ENCODE results near the gene PCDHB9. TPM values are rescaled to one million over a fixed set of nuclear protein-coding genes. Genes with fewer than 3 reads are reported as not detected.
"Not testable (repeated sequence)": the region's sequence is repeated elsewhere in the genome, so short reads cannot be mapped to it uniquely, and the experiment has no call there.

PCDHB9 gene
- total RNA-seq, 1 donor = under 0.01 TPM

GRCh38 chr5:141172381-141173204, 14.4 kb upstream of the PCDHB9 start, which contains the start of gene PCDHB7:
TSS of gene PCDHB7 (plus strand) at chr5:141172644. CDS start at chr5:141172836, 192 bp downstream.
- DNase-seq (ENCODE audit: low read depth) = peak; percentile 10
- TF ChIP-seq, protein P1, sequence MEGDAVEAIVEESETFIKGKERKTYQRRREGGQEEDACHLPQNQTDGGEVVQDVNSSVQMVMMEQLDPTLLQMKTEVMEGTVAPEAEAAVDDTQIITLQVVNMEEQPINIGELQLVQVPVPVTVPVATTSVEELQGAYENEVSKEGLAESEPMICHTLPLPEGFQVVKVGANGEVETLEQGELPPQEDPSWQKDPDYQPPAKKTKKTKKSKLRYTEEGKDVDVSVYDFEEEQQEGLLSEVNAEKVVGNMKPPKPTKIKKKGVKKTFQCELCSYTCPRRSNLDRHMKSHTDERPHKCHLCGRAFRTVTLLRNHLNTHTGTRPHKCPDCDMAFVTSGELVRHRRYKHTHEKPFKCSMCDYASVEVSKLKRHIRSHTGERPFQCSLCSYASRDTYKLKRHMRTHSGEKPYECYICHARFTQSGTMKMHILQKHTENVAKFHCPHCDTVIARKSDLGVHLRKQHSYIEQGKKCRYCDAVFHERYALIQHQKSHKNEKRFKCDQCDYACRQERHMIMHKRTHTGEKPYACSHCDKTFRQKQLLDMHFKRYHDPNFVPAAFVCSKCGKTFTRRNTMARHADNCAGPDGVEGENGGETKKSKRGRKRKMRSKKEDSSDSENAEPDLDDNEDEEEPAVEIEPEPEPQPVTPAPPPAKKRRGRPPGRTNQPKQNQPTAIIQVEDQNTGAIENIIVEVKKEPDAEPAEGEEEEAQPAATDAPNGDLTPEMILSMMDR (IDR thresholded peaks at IDR 0.05; ENCODE audit: insufficient read depth, low read depth, low read length) = peak; percentile 52
- no peak within 1 kb of the TSS for H3K4me3 ChIP-seq (ENCODE audit: low read depth, low read length)

- not testable (repeated sequence) for DNase-seq (ENCODE audit: low read depth); H3K4me3 ChIP-seq (ENCODE audit: low read depth, low read length)
Observed at GRCh38 chr5:141174291-141175104, 12.5 kb upstream of the PCDHB9 start.

DNA sequence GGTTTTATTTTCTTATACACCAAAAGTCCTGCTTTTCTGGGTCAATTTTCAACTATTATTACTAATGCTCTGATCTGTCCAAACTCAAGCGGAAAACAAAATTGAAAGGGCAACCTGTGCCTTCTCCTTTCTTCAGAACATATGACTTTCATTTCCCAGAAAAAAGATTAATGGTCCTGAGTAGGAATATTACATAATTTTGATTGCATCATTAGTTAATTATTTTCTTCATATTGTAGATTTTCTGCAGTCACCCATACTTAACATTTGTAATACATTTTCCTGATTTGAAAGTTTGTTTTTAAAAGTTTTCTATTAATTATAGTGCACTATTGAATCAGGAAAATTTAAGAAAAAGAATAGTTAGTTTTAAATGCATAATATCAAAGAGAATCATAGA, 11.0 kb upstream of the PCDHB9 start:
- DNase-seq (ENCODE audit: low read depth) = no peak
- no peak overlapping the region for H3K4me3 ChIP-seq (ENCODE audit: low read depth, low read length)
- TF ChIP-seq, protein P1 (IDR thresholded peaks at IDR 0.05; ENCODE audit: insufficient read depth, low read depth, low read length) = no peak

DNA sequence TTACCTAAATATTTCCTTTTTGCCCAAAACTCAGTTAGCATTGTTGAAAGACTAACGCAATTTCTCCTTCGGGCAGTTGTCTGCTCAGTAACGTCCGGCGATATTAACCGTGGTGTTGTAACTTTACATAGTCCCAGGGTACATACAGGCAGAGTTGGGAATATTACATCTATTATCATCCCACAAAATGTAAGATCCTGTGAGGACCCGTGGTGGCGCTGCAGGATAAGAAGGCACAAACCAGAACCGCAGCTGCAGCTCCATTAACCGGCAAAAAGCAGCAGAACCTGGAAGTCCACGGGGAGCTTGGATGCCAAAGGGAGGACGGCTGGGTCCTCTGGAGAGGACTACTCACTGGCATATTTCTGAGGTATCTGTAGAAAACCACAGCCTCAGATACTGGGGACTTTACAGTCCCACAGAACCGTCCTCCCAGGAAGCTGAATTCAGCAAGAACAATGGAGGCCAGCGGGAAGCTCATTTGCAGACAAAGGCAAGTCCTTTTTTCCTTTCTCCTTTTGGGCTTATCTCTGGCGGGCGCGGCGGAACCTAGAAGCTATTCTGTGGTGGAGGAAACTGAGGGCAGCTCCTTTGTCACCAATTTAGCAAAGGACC, 9.3 kb upstream of the PCDHB9 start, which contains the start of gene PCDHB8:
TSS of gene PCDHB8 (plus strand) at position 214 of the 615 bp plus-strand sequence. CDS start at position 459, 245 bp downstream.
- H3K4me3 ChIP-seq (ENCODE audit: low read depth, low read length); DNase-seq (ENCODE audit: low read depth): not testable (repeated sequence)

DNA sequence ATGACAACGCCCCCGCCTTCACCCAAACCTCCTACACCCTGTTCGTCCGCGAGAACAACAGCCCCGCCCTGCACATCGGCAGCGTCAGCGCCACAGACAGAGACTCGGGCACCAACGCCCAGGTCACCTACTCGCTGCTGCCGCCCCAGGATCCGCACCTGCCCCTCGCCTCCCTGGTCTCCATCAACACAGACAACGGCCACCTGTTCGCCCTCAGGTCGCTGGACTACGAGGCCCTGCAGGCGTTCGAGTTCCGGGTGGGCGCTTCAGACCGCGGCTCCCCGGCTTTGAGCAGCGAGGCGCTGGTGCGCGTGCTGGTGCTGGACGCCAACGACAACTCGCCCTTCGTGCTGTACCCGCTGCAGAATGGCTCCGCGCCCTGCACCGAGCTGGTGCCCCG, 7.6 kb upstream of the PCDHB9 start:
- not testable (repeated sequence) for DNase-seq (ENCODE audit: low read depth); H3K4me3 ChIP-seq (ENCODE audit: low read depth, low read length)

- H3K4me3 ChIP-seq (ENCODE audit: low read depth, low read length); DNase-seq (ENCODE audit: low read depth): not testable (repeated sequence)
Observed at GRCh38 chr5:141179876-141180275, 7.1 kb upstream of the PCDHB9 start.

DNA sequence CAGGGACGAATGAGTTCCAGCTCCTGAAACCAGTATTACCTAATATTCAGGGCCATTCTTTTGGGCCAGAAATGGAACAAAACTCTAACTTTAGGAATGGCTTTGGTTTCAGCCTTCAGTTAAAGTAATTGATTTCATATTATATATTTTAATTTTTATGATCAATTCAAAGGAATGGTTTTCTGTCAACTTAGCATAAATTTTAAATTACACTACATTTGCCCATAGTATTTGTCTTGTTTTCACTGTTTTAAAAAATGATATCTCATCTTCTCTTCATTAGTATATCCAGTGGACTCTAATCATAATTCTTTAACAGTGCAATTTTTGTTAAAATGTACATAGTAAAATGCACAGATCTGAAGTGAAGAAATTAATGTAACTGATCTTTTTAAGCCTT, 6.6 kb upstream of the PCDHB9 start:
- TF ChIP-seq, protein P1 (IDR thresholded peaks at IDR 0.05; ENCODE audit: insufficient read depth, low read depth, low read length) = no peak
- DNase-seq (ENCODE audit: low read depth) = no peak
- no peak overlapping the region for H3K4me3 ChIP-seq (ENCODE audit: low read depth, low read length)

DNA sequence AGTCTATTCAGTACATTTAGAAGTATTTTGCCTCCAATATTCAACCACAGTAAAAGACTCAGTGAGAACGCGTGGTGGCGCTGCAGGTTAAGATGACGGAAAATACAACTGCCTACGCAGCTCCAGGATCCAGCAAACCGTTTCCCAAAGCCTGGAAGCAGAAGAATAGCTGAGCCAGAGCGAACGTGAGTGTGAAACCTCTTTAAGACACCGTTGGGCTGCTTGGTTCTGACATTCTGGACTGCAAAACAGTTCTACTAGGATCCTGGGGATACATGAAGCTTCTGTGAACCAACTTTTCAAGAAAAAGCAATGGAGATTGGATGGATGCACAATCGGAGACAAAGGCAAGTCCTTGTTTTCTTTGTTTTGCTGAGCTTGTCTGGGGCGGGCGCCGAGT, 4.7 kb upstream of the PCDHB9 start, which contains the start of gene PCDHB16:
TSS of gene PCDHB16 (plus strand) at position 140 of the 400 bp plus-strand sequence. CDS start at position 313, 173 bp downstream.
- DNase-seq (ENCODE audit: low read depth) = peak; percentile 15
- TF ChIP-seq, protein P1 (IDR thresholded peaks at IDR 0.05; ENCODE audit: insufficient read depth, low read depth, low read length) = peak; percentile 26

GRCh38 chr5:141184117-141184855, 2.7 kb upstream of the PCDHB9 start:
- not testable (repeated sequence) for DNase-seq (ENCODE audit: low read depth); H3K4me3 ChIP-seq (ENCODE audit: low read depth, low read length)

More for the DNA sequence above, 4.7 kb upstream of the PCDHB9 start, which contains the start of gene PCDHB16:
- no peak within 1 kb of the TSS for H3K4me3 ChIP-seq (ENCODE audit: low read depth, low read length)

DNA sequence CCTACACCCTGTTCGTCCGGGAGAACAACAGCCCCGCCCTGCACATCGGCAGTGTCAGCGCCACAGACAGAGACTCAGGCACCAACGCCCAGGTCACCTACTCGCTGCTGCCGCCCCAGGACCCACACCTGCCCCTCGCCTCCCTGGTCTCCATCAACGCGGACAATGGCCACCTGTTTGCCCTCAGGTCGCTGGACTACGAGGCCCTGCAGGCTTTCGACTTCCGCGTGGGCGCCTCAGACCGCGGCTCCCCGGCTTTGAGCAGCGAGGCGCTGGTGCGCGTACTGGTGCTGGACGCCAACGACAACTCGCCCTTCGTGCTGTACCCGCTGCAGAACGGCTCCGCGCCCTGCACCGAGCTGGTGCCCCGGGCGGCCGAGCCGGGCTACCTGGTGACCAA, 1.7 kb downstream of the PCDHB9 start:
- DNase-seq (ENCODE audit: low read depth); H3K4me3 ChIP-seq (ENCODE audit: low read depth, low read length): not testable (repeated sequence)

DNA sequence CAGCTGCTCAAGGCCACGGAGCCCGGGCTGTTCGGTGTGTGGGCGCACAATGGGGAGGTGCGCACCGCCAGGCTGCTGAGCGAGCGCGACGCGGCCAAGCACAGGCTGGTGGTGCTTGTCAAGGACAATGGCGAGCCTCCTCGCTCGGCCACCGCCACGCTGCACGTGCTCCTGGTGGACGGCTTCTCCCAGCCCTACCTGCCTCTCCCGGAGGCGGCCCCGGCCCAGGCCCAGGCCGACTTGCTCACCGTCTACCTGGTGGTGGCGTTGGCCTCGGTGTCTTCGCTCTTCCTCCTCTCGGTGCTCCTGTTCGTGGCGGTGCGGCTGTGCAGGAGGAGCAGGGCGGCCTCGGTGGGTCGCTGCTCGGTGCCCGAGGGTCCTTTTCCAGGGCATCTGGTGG, 2.2 kb downstream of the PCDHB9 start:
- not testable (repeated sequence) for H3K4me3 ChIP-seq (ENCODE audit: low read depth, low read length); DNase-seq (ENCODE audit: low read depth)

Data from fibroblast of villous mesenchyme (primary cell).